ENCODE results near the gene BIN1. TPM values are rescaled to one million over a fixed set of nuclear protein-coding genes. Genes with fewer than 3 reads are reported as not detected.

The BIN1 gene
- total RNA-seq, 2 experiments from 2014 or later, result 55.4 to 58.2 TPM

DNA sequence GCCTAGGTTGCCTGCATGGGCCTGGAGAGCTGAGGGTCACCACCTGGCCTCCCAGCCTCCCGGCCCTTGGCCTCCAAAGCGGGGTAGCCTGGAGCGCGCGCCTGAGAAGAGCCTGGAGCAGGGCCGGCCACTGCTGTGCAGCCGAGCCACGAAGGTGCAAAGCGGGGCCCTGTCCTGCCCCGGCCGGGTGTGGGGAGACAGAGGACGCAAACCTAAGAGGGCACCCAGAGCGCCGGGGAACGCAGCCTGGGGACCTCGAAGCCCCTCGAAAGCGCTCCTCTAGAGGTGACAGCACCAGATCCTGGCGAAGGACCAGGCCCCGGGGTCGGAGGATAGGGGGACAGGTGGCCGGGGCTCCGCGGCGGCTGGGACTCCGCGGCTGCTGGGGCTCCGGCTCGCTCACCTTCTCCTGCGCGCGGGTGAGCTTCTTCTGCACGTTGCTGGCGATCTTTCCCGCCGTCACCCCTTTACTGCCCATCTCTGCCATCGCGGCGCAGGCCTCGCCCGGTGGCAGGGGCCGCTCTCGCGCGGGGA lies 430 bp downstream of the BIN1 start:
- peak overlapping the region; percentile 64 for H3K4me3 Mint-ChIP-seq
- peaks cover 4% of the 10 kb centered on the region for H3K4me1 Mint-ChIP-seq (ENCODE audit: low read depth)
- H3K27ac Mint-ChIP-seq, result no peak overlapping the region
- H3K9me3 Mint-ChIP-seq, result no peaks in the 10 kb centered on the region
- ChIA-PET CTCF (interaction anchor here (1.2 to 1.9 kb wide), 4 partner anchors 21 to 38 kb away, joined by 3 to 11 read pairs (median 6); no protein-coding TSS in a partner anchor), POLR2A (interaction anchor here (0.6 to 1.4 kb wide), 3 partner anchors 13 to 27 kb away, joined by 3 to 5 read pairs (median 3); no protein-coding TSS in a partner anchor)
- no peaks in the 10 kb centered on the region for H3K36me3 Mint-ChIP-seq
- intact Hi-C loops (cut with micrococcal nuclease), result no loop called here
- H3K27me3 Mint-ChIP-seq, result peaks cover 12% of the 10 kb centered on the region
- DNase-seq, result peak; percentile 15

DNA sequence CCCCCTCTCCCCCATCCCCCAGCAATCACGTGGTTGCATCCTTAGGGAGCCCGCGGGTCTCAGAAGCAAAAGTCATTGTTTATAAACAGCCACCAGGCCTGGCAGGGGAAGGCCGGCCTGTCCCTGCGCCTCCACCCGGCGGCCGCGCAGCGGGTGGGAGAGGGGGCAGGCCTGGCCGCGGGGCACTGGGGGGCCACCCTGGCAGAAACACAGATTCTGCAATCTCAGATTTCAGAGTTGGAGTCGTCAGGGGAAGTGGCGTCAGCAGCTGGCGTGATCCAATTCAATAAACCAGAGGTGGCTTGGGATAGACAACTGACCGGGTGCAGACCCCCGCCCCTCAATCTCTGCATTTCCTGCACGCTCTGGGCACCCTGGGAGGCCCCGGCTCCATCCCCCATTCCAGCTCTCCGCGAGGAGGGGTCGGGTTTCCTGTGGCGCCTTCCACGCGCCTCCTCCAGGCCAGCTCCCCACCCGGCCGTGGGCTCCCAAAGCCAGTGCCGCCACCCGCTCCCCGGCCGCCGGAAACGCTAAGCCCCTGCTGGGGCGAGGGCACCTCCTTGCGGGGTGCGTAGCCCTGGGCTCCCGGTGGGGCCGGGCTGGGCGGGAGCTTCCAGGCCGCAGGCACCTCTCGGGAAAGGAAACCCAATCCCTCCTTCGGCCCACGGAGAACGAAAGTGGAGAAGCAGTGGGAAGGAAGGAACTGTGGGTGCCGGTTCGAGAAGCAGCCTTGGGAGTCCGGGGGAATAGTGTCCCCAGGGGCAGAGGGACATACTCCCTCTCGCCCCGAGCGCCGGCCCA lies 1.1 kb downstream of the BIN1 start:
- Mint-ChIP-seq H3K9me3 (no peaks in the 10 kb centered on the region), H3K4me3 (peak overlapping the region; percentile 64), H3K4me1 (ENCODE audit: low read depth) (peaks cover 4% of the 10 kb centered on the region), H3K27ac (no peak overlapping the region), H3K27me3 (peaks cover 11% of the 10 kb centered on the region), H3K36me3 (no peaks in the 10 kb centered on the region)
- ChIA-PET CTCF (interaction anchor here (1.2 to 1.9 kb wide), 4 partner anchors 20 to 37 kb away, joined by 3 to 11 read pairs (median 6); no protein-coding TSS in a partner anchor), POLR2A (interaction anchor here (1.4 kb wide), 1 partner anchor 25 kb away, joined by 5 read pairs; no protein-coding TSS in a partner anchor)
- intact Hi-C loops (cut with micrococcal nuclease), result no loop called here
- peak; percentile 10 for DNase-seq

DNA sequence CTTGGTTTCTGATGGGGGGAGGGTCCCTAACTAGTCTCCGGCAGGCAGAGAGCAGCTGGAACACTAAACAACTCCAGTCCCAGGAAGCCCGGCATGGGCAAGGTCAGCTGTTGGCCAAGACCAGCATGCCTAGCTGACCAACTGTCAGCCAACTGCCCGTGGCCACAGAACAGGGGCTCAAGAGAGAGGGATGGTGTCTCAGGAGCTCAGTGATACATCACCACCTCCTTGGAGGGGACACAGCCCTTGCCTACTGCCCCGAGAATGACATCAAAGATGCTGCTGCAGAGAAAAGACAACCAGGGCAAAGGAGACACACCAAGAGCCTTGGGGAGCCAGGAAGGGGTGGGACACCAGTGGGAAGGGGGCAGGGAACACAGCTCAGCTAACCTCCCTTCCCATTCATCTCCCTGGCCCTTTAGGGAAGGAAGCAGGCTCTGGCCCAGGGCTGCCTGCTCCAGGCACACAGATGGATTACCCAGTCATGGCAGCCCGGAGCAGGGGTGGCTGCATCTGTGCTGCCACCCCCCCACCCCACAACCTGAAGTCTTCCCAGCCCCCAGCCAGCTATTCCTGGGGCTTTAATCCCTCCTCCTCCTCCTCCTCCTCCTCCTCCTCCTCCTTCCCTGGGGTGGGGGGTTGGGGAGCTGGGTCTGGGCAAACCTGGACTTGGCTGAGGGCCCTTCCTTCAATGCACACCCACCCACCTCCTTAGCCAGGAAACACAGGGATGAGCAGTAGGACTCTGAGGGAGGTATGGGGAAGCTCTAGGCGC lies 1.9 kb downstream of the BIN1 start:
- DNase-seq, result peak; percentile 7
- ChIA-PET CTCF (no interaction called here), POLR2A (no interaction called here)
- no peak overlapping the region for H3K27ac Mint-ChIP-seq
- peaks cover 4% of the 10 kb centered on the region for H3K4me1 Mint-ChIP-seq (ENCODE audit: low read depth)
- no peaks in the 10 kb centered on the region for H3K9me3 Mint-ChIP-seq
- H3K36me3 Mint-ChIP-seq, result no peaks in the 10 kb centered on the region
- intact Hi-C loops (cut with micrococcal nuclease), result no loop called here
- H3K27me3 Mint-ChIP-seq, result peaks cover 10% of the 10 kb centered on the region
- H3K4me3 Mint-ChIP-seq, result no peak overlapping the region

DNA sequence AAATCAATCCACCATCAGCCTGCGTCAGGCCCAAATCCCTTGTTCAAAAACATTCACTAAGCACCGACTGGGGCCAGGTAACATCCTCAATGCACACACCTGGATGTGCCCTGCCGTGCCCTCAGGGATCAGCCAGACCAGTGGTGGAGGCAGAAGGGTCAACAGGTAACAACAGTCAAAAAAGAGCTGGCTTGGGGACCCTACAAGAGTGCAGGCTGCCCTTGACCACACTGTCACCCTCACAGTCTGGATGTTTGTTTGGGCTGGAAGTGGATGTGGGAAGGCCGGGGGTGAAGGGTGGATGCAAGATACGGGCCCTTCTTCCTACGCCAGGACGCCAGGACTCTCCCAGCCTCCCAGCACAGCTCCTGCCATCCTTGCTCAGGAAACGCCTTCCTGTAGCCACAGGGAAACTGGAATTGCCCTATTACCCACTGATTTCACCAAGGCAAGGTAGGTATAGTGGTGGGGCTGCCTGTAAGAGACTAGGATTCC lies 2.7 kb downstream of the BIN1 start:
- Mint-ChIP-seq H3K27ac (no peak overlapping the region), H3K36me3 (no peaks in the 10 kb centered on the region), H3K4me3 (no peak overlapping the region), H3K4me1 (ENCODE audit: low read depth) (peaks cover 4% of the 10 kb centered on the region), H3K9me3 (no peaks in the 10 kb centered on the region), H3K27me3 (peaks cover 6% of the 10 kb centered on the region)
- intact Hi-C loops (cut with micrococcal nuclease), result no loop called here
- ChIA-PET POLR2A (interaction anchor here (1.0 kb wide), 1 partner anchor 17 kb away, joined by 3 read pairs; no protein-coding TSS in a partner anchor), CTCF (no interaction called here)
- peak; percentile 7 for DNase-seq

DNA sequence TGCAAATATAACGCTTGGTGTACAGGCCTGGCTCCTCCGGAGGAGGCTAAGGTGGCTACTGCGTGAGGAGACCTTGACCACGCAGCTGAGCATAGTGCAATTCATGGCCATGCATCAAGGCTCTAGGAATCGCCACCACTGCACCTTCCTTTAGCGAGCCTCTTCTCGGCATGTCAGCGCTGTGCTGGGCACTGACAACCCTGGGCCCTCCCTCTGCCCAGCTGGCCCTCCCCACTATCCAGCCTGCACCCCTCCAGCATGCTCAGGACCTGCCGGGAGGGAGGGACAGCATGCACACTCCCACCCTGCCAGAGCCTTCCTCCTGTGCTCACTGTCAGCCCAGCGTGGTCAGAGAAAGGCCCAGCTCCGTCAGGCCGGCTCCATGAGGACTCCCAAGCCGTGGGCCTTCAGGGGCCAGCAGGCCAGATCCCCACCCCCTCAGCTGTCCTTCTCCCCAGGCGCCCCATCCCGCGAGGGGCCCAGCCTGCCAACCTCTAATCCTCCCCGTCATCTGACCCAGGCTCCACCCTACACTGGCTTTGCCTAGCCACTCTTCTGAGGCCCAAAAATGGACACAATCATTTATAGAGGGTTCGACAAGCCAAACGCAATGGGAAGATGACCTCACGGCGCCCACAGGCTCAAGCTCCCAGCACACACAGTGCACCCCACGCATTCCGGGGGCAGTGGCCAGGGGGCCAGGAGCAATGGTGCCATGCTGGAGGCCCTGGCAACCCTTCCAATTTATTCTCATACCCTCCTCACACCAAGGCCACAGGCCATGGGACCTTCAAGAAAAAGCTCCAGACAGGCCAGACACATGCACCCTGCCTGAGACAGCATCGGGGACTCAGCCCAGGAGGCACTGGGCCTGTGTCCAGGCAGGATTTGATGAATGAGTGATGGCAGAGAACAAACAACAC lies 3.5 kb downstream of the BIN1 start:
- no peak overlapping the region for H3K27ac Mint-ChIP-seq
- peaks cover 4% of the 10 kb centered on the region for H3K4me1 Mint-ChIP-seq (ENCODE audit: low read depth)
- H3K36me3 Mint-ChIP-seq, result no peaks in the 10 kb centered on the region
- POLR2A ChIA-PET, result interaction anchor here (1.0 kb wide), 1 partner anchor 16 kb away, joined by 3 read pairs; no protein-coding TSS in a partner anchor
- no peak for DNase-seq
- intact Hi-C loops (cut with micrococcal nuclease), result no loop called here
- no peak overlapping the region for H3K4me3 Mint-ChIP-seq
- H3K27me3 Mint-ChIP-seq, result peaks cover 6% of the 10 kb centered on the region
- H3K9me3 Mint-ChIP-seq, result no peaks in the 10 kb centered on the region
- CTCF ChIA-PET, result no interaction called here

DNA sequence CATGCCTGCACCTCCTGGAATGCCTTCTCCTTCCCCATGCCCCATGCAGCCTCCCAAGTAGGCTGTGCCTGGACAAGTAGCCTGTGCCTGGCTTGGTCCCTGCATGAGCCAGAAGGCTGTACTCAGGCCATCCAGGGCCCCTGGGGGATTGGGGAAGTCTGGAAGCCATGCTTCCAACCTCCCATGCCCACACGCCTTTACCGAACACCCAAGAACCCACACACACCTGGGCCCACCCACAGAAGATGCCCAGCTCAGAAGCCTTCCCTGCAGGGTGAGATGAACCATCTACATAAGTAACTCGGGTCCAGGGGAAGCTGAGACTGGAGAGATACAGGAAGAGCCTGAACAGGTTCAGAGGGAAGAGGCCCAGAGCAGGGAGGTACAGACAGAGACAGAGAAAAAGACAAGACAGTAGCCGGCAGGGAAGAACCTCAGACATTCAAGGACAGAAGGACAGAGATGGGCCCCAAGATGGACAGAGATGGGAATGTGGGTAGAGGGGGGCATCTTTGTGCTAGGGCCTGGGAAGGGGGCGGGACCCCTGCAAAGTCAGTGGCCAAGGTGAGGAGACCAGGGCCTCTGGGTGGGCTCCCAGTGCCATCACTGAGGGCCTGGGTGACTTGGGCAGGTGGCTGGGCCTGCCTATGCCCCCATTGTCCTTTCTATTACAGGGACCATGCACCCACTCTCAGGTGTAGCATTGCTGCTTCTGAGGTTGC lies 4.3 kb downstream of the BIN1 start:
- POLR2A ChIA-PET, result no interaction called here
- peaks cover 2% of the 10 kb centered on the region for H3K4me1 Mint-ChIP-seq (ENCODE audit: low read depth)
- CTCF ChIA-PET, result no interaction called here
- intact Hi-C loops (cut with micrococcal nuclease), result no loop called here
- DNase-seq, result no peak
- H3K27ac Mint-ChIP-seq, result no peak overlapping the region
- no peaks in the 10 kb centered on the region for H3K36me3 Mint-ChIP-seq
- no peak overlapping the region for H3K4me3 Mint-ChIP-seq
- H3K27me3 Mint-ChIP-seq, result peaks cover 2% of the 10 kb centered on the region
- H3K9me3 Mint-ChIP-seq, result no peaks in the 10 kb centered on the region

DNA sequence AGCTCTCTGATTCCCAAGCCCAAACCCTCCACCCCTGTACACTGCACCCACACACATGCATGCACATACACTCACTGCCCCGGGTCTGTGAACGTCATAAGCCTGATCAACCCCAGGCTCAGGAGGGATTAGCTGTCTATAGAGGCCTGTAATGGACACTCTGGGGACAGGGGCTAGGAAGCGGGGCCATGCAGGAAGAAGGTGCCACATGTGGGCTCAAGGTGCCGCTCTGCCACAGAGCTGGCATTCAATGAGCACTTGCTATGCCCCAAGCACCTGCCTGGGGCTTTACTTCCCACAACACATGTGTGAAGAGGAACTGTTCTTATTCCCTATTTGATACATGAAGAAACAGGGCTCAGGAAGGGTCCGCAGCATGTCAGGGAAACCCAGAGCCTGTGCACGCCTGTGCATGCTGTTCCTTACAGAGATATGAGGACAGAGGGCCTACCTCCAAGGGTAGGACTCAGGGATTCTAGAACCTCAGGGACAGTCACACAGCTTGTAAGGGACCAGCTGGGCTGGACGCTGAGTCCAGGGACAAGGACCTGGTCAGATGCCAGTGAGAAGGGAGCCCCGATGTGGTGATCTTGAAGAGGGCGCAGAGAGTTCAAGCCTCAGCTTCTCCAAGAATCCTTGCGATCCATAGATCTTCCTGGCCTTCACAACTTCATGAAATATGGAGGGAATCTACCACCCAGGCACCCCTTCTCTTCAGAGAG lies 5.0 kb downstream of the BIN1 start:
- Mint-ChIP-seq H3K36me3 (no peaks in the 10 kb centered on the region), H3K27me3 (peaks cover 2% of the 10 kb centered on the region), H3K4me1 (ENCODE audit: low read depth) (no peaks in the 10 kb centered on the region), H3K9me3 (no peaks in the 10 kb centered on the region), H3K4me3 (no peak overlapping the region), H3K27ac (no peak overlapping the region)
- ChIA-PET CTCF (no interaction called here), POLR2A (no interaction called here)
- no peak for DNase-seq
- intact Hi-C loops (cut with micrococcal nuclease), result no loop called here

DNA sequence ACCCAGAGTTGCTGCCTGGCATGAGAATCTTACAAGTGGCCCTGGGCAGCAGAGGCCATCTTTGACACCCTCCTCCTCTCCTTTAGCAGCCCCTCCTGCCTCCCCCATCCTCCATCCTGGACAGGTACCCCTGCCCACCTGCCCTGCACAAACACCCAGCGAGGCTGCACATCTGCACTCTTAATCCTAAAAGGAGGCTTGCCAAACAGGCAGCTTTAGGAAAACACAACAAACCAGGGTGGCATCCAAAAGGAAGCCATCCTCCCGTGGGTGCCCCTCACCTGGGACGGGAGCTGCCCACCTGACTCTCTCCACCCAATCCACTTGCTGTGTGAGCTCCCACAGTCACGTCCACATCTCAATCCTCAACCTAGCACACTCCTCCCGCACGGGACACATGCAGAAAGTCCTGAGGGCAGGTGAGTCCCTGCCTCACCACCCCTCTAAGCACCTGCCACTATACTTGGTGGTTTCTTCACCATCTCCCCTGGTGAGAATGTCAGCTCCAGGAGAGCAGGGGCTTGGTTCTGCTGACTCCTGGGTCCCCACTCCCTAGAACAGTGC lies 5.8 kb downstream of the BIN1 start:
- Mint-ChIP-seq H3K27ac (no peak overlapping the region), H3K4me1 (ENCODE audit: low read depth) (no peaks in the 10 kb centered on the region), H3K4me3 (no peak overlapping the region), H3K36me3 (no peaks in the 10 kb centered on the region), H3K9me3 (no peaks in the 10 kb centered on the region), H3K27me3 (peaks cover 2% of the 10 kb centered on the region)
- intact Hi-C loops (cut with micrococcal nuclease), result no loop called here
- CTCF ChIA-PET, result no interaction called here
- DNase-seq, result no peak
- POLR2A ChIA-PET, result no interaction called here

DNA sequence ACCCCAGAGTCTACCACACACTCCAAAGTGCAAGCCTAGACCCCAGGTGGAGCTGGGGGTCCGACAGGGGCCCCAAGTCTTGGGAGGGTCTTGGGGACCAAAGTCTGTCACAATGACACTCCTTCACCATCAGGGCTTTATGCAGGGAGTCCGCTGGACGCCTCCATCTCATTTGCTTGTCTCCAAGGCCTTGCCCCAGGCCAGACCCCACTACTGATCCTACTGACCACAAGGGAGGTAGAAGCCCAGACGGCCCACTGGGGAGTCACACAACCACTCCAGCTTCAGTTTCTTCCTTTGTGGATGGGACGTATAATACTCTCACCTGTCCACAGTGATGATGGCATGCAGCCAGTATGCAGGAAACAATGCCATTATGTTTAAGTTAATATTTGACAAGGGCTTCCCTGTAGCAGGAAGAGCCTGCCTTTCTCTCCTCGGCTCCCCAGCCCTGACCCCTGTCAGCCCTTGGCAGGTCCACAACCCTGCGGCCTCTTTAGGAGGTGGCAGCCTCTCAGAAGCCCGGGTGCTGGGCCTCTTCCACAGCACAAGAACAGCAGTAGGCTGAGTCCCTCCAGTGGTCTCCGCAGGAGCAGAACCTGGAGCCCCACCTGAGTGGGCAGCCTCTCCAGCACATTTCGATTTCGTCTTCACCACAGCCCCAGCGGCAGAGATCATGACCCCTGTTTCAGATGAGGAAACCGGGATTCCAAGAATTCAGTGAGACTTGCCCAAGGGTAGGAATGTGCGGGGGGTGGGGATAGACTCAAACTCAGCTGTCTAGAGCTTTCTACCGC lies 6.5 kb downstream of the BIN1 start:
- no peak for DNase-seq
- Mint-ChIP-seq H3K9me3 (no peaks in the 10 kb centered on the region), H3K4me3 (no peak overlapping the region), H3K36me3 (no peaks in the 10 kb centered on the region), H3K27ac (no peak overlapping the region), H3K27me3 (peaks cover 2% of the 10 kb centered on the region), H3K4me1 (ENCODE audit: low read depth) (no peaks in the 10 kb centered on the region)
- CTCF ChIA-PET, result no interaction called here
- intact Hi-C loops (cut with micrococcal nuclease), result no loop called here
- POLR2A ChIA-PET, result no interaction called here

DNA sequence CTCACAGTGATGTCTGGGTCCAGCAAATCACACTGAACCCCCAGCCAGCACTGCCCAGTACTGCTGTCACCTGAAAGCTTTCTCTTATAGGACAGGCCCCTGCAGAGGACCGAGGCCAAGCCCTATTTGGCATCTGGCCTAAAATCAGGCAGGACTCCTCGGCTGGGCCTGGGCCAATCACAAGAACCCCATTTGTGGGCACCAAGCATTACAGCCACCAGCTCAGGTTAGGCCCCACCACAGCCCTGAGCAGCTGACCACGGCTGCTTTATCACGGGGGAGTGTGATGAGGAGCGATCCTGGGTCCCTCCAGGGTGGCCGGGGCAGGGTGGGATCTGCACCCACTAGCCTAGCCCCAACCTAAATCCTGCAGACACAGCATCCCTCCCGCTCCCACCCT lies 8.2 kb downstream of the BIN1 start:
- DNase-seq, result no peak
- peaks cover under 1% of the 10 kb centered on the region for H3K27me3 Mint-ChIP-seq
- intact Hi-C loops (cut with micrococcal nuclease), result no loop called here
- H3K4me1 Mint-ChIP-seq (ENCODE audit: low read depth), result no peaks in the 10 kb centered on the region
- ChIA-PET CTCF (no interaction called here), POLR2A (no interaction called here)
- no peaks in the 10 kb centered on the region for H3K9me3 Mint-ChIP-seq
- H3K4me3 Mint-ChIP-seq, result no peak overlapping the region
- no peaks in the 10 kb centered on the region for H3K36me3 Mint-ChIP-seq
- no peak overlapping the region for H3K27ac Mint-ChIP-seq

All from activated CD4-positive, alpha-beta memory T cell treated with anti-CD3 and anti-CD28 coated beads for 36 hours (primary cell).